HG03280 (cell line): ENCODE results near the gene KLRF2.
"Not testable (repeated sequence)": the region's sequence is repeated elsewhere in the genome, so short reads cannot be mapped to it uniquely, and the experiment has no call there.

Experiments used
- ATAC-seq: cut with Tn5 transposase; IDR thresholded peaks from one replicate; pipeline ENCODE4 v1.9.1; 2021; ENCODE audit warnings: mild to moderate bottlenecking, moderate library complexity; ENCODE audit not compliant: unreplicated experiment

Gene KLRF2

DNA sequence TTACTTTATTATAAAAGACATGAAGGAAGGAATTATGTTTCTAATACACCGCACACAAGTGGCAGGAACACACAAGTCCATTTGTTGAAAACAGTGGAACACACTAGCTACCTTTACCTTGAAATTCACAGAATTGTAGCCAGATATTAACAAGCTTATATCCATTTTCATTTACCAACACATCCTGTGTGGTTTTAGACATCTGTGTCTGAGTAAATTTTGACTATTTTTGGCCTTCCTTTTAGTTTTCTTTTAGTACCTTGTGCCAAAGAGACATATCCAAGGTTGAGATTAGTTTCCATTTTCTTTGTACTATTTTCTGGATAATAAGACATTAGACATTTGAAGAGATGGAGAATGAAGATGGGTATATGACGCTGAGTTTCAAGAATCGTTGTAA is at the start of gene KLRF2:
TSS of gene KLRF2 (plus strand) at position 244 of the 400 bp plus-strand sequence. CDS start at position 351, 107 bp downstream.
- no peak for ATAC-seq

GRCh38 chr12:9831720-9832119 is 49.6 kb upstream of the KLRF2 start:
- no peak for ATAC-seq

- no peak for ATAC-seq
Observed at GRCh38 chr12:9843407-9843806, 37.9 kb upstream of the KLRF2 start.

GRCh38 chr12:9848899-9849298 is 32.4 kb upstream of the KLRF2 start:
- ATAC-seq: no peak

DNA sequence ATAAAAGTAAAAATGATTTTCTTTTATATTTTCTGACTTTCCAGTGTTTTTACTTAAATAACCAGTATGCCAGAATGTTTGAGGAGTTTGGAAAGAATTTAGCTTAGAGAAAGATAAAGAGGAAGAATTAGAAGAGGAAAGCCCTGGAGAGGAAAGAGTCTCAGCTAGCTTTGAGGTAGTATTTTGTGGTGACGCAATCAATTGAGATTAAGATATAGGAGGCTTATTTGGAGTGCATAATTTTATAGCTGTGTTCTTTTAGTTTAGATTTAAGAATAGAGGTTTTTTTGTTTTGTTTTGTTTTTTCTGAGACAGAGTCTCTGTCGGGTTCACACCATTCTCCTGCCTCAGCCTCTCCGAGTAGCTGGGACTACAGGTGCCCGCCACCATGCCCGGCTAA is 30.2 kb upstream of the KLRF2 start:
- no peak for ATAC-seq

DNA sequence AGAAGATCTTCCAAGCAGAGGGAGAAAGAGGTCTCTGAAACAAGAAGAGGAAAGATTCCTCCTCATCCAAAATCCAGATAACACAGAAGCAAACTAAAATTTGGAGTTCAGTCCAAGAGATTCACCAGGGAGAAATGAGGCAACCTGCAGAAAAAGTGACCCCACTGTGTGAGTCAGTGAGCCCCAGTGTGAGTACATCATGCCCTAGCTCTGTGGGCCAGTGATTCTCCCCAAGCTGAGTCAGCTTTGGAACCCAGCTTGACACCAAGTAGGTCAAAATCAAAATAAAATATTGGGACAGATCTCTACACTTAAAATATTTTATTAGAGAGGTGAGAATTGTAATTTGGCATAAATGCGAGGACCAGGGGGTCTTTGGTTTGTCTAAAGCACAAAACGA is 29.4 kb upstream of the KLRF2 start:
- no peak for ATAC-seq

DNA sequence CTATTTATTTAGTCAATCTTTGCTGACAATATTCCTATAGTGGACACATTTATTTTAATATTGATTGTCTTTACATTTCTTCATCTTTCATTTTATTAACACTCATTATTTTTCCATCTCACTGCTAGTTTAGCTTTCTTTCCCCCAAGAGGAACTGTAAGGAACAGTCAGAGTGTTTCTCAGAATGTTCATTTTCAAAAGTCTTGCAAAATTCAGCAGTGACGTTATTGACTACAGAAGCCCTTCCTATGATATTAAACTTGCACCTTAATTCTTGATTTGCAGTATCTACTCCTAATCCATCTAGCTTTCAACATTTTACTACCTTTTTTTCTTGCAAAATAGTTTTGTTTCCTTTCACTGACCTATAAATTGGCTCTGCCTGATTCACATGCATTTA is 25.1 kb upstream of the KLRF2 start:
- ATAC-seq: no peak

DNA sequence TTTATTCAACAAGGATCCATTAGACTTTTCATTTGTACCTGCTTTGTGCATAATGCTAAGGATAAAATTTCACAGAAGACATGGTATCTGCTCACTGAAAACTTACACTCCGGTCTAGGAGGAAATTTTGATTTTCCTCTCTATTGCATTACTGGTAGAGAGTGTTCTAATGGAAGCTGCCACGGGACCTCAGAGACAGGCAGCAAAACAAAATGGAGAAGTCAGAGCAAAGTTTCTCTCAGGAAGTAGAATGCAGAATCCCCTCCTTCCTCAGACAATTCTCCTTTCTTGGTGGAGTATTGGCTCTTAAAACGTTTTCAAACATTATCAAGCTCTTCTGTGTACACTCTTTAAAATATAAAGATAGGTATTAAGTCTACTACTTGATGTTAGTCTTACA is 24.4 kb upstream of the KLRF2 start:
- ATAC-seq: no peak

DNA sequence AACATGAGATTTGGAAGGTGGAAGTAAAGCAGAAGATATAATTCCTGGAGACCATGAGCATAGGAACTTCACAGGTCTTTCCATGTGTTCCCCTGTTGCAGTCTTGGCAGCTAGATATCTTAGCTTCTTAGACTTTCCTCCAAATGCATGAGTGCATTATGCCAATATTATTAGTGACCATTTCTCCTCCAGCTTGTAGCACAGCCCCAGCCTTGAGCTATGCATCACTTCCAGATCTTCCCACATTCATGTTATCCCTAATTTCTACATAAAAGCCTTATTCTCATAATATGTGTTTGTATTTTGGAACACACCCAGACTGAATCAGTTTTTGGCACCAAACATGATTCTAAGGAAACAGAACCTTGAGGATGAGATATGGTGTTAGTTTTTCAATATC is 23.2 kb upstream of the KLRF2 start:
- ATAC-seq: no peak

DNA sequence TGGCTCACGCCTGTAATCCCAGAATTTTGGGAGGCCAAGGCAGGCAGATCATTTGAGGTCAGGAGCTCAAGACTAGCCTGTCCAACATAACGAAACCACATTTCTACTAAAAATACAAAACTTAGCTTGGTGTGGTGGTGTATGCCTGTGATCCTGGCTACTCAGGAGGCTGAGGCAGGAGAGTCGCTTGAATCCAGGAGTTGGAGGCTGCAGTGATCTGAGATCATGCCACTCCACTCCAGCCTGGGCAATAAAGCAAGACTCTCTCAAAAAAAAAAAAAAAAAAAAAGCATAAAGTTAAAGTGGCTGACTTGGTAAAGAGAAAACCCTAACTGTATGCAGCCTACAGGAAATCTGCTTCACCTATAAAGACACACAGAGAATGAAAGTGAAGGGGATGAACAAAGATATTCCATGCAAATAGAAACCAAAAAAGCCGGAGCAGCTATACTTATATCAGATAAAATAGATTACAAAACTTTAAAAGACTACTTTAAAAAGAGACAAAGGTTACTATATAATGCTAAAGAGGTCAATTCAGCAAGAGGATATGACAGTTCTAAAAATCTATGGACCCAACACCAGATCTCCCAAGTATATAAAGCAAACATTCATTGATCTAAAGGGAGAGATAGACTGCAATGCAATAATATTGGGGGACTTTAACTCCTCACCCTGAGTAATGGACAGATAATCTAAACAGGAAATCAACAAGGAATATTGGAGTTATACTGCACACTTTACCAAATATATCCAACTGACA is 16.2 kb upstream of the KLRF2 start:
- no peak for ATAC-seq

GRCh38 chr12:9866860-9867269 is 14.4 kb upstream of the KLRF2 start:
- no peak for ATAC-seq

GRCh38 chr12:9867531-9867930 is 13.8 kb upstream of the KLRF2 start:
- no peak for ATAC-seq

GRCh38 chr12:9868311-9868801 is 12.9 kb upstream of the KLRF2 start:
- ATAC-seq: no peak

DNA sequence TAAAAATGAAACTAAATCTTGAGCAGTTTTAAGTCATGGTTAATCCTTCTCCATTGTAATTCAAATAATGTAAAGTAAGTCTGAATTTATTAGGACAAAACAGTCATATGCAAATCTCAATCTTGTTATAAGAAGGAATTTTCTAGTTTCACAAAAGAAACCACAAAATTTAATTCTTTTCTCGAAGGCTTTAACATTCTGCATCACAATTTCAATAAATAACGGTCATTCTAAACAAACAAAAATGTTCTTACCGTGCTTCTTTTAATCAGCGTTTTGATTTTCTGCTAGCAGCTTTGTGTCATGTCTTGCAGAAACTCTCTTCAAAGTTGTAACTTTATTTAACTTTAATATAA is 12.4 kb upstream of the KLRF2 start:
- ATAC-seq: no peak

DNA sequence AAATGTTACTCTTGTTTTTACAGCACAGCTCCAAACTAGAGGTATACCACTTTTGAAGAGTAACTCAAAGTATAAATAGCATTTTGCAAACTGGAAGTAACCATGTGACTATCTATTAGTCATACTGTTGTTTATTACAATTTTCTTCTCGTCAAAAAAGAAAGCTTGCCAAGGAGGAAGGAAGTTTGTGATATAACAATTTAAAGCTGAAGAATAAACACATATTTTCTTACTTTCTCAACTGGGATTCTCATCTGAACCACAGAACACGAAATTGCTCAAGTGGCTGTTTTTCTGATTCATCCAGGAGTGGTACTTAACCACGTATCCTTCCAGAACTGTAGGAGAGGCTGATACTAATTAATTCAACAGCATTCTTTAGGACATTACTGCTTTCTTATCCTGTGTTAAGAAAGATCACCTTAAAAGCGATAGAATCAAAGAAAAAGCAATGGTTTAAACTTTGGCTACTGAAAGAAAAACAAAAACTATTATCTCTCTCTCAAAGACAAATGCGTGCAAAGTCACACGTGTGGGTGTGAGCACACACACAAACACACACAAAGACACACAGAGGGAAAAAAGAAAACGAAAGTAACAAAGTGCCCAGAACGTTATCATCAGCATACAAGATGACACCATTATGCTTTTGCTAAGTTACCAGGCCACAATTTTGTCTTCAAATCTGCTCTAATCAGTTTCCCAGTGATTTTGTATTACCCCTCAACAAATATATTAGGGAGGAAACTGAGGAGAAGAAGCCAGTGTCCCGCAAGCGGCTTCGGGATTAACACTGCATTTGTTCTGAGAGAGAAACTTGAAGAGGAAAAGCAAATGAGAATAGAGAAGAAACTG is 11.8 kb upstream of the KLRF2 start, which contains the start of gene CLEC2B:
TSS of gene CLEC2B (minus strand) at position 48 of the 855 bp plus-strand sequence.
- ATAC-seq: peak; percentile 53

- no peak for ATAC-seq
Observed at GRCh38 chr12:9870286-9870866, 10.9 kb upstream of the KLRF2 start.

GRCh38 chr12:9872162-9872561 is 9.1 kb upstream of the KLRF2 start:
- ATAC-seq: no peak

GRCh38 chr12:9872742-9873141 is 8.5 kb upstream of the KLRF2 start:
- ATAC-seq: no peak

GRCh38 chr12:9876120-9876519 is 5.2 kb upstream of the KLRF2 start:
- ATAC-seq: not testable (repeated sequence)

DNA sequence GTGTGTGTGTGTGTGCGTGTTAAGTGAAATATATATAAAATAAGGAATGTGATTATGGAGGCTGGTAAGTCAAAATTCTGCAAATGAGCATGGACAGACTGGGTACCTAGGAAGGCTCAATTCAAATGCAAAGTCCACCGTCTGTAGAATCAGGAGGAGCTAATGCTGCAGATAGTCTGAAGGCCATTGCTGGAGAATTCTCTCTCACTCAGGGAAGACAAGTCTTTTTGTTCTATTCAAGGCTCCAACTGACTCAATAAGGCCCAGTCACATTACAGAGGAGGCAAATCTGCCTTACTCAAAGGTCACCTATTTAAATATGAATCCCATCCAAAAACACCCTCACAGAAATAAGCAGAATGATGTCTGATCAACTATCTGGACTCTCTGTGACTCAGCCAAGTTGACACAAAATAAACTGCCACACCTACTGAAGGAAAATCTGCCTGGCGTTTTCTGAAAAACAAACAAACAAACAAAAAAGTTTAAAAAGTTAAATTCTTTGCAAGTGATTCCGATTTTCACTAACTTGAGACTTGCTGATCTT is 684 bp upstream of the KLRF2 start:
- ATAC-seq: no peak

GRCh38 chr12:9881988-9882387 is 699 bp downstream of the KLRF2 start:
- ATAC-seq: no peak
